Stimulated activated CD8-positive, alpha-beta memory T cell treated with anti-CD3 and anti-CD28 coated beads, Interleukin-15, amount 100 ng/mL, for 48 hours (primary cell): ENCODE data around the gene NEK11.

Experiments
- DNase-seq, 2 donors: peaks; one replicate each; pipeline ENCODE4 v3.0.0-alpha.2; 2020; ENCODE audit warnings: low read depth in 2 of 2

NEK11 gene

DNA sequence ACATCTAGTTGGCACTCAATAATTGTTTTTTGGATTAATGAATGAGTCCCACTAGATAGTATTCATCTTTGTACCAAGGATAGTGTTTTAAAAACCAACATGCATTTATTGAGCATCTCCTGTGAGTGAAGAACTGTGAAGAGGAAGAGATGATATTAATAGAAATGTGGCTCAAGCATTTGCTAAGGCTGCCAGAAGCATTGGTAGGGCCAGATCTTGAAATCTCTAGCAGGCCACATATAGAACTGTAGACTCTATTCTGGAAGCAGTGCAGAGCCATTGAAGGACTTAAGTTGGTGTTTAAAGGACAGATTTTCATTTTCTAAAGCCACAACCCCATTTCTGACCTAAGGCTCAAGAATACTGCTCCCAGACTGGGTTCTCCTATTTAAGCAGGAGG lies 99.0 kb downstream of the NEK11 start:
- DNase-seq: no peak

DNA sequence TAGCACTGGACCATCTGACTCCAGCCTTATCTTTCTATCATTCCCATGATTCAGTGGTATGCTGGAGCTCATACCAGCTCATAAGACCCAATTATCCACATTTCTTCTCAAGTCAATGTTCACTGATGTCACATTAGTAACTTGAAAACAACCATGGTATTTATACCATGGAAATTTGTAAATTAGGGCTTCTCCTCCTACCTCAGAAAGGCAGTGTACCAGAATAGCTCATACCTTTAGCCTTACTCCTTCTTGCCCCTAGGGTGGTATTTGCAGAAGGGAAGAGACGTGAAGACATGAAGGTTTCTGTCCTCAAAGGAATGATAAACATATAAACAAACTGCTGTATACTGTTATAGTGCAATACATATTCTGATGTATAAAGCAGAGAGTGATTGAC lies 114.2 kb downstream of the NEK11 start:
- no peak for DNase-seq

DNA sequence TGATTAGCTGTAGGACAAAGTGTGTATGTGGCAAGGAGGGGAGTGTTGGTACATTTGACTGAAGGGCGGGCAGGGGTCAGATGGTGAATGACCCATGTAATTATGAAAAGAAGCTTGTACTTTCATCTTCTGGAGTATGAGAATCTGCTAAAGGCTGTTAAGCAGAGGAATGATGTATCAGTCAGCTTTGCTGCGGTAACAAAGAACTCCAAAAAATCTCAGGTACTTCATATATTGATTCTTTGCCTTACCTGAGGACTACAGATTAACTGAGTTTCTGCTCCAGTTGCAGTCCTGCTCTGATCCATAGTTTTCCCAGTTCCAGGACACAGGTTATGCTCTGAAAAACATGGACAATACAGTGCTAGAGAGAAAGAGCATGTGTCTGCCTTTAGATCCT lies 115.1 kb downstream of the NEK11 start:
- DNase-seq: no peak

DNA sequence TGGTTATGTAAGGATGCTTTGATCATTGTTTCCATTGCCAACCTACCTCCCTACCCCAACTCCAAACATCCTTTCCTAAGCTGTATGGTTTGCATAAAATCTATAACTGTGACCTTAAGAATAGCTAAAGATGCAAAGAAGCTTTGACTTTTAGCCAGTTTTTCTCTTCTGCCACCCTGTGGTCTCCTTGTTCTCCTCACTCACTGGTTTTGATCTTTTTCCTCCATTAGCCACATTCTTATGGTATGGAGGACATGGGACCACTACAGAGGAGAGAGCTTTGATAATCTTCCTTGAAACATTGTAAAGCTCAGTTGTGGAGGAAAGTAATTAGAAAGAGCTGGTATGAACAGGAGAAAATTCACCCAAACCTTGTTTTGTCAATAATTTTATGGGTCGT lies 115.9 kb downstream of the NEK11 start:
- no peak for DNase-seq

DNA sequence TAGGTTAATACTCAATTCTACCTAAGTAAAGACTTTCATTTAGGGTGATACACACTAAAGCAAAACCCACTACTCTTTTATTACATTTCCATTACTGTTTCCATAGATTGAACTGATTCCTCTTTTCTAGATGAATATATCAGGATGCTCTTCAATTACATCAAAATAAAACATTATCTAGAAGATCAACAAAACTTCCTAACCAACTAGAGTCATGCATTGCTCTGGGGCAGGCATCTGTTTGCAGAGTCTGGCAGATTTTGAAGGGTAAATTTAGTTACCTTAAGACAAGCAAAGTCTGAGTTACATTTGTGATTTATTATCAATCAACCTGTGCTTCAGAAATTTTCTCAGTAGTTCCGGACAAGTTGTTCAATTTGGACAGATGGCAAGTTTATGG lies 117.1 kb downstream of the NEK11 start:
- no peak for DNase-seq

DNA sequence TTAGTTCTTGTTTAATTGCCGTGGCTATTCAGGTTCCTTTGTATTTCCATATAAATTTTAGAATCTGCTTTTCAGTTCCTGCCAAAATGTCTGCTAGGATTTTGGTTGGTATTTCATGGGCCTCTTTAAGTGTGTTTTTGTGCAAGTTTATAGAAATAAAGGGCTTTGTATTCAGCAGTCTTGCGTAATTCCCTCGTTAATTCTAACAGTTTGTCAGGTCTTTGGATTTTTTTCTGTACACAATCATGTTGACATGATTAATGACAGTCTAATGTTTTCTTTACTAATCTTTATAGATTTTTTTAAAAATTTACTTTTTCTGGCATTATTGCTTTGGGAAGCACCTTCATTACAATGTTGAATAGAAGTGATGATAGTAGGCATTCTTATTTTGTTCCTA lies 120.9 kb downstream of the NEK11 start:
- DNase-seq: no peak

DNA sequence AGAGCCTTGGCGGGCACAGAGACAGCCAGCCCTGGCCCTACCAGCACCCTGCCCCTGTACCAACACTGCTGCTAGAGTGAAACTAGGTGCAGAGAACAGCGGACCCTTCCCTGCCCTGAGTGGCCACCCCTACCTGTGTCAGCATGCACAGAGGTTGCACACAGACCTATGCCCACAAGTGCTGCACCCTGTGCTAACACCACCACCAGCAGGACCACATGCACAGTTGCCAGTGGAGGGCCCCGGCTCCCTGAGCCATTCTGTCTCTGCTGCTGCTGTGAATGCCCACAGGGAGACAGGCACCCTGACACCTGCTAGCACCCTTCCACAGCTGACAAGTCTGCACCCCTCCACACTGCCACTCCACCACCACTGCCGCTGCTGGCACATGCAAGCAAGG lies 131.8 kb downstream of the NEK11 start:
- no peak for DNase-seq

DNA sequence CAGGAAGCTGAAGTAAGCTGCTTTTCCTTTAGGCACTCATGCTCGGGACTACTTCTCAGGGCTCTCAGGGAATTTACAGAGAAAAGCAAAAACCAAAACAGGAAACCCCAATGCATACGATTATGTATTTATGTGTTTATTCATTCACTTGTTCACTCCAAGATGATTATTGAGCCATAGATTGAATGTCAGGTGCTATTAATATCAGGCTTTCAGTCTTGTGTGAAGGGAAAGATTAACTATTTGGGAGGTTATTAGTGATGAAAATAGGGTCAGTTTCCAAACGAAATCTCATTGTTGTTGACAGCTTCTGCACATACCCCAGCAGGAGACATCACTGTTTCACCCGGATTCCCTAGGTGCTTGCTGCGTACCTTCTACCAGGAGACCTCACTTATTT lies 135.8 kb downstream of the NEK11 start:
- DNase-seq: no peak

DNA sequence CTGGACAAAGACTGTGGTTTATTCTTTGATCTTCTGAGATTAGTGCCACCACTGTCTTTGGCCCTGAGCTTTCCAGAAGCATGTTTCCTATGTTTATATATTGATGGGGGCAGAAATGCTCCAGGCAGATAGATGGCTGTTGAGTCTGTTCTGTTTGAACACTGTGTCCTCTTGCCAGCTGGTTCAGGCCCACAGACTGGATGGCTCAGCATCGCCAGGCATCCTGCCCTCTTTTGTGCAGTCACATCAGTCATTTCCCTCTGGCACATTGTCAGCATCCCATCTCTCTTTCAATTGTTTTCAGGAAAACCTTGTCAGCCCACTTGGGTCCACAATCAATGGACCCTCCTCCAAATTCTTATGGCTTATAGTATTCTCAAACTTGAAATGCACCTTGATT lies 141.2 kb downstream of the NEK11 start:
- no peak for DNase-seq

DNA sequence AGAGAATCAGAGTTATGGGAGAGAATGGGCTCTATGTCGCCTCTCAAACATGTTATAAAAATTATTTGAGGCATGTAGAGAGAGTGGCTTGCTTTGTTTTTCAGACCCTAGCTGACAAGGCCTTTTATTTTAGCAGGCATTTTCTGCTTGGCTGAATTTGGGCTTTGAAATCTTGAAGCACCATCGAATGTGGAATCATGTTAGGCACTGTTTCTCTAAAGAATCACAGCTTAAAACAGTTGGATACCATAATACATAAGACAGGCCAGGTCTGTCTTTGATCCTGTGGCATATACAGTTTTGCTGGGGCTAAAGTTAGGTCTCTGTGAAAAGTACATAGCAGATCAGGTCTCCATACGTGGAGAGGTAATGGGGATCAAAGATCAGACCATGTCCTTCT lies 142.7 kb downstream of the NEK11 start:
- DNase-seq: no peak

DNA sequence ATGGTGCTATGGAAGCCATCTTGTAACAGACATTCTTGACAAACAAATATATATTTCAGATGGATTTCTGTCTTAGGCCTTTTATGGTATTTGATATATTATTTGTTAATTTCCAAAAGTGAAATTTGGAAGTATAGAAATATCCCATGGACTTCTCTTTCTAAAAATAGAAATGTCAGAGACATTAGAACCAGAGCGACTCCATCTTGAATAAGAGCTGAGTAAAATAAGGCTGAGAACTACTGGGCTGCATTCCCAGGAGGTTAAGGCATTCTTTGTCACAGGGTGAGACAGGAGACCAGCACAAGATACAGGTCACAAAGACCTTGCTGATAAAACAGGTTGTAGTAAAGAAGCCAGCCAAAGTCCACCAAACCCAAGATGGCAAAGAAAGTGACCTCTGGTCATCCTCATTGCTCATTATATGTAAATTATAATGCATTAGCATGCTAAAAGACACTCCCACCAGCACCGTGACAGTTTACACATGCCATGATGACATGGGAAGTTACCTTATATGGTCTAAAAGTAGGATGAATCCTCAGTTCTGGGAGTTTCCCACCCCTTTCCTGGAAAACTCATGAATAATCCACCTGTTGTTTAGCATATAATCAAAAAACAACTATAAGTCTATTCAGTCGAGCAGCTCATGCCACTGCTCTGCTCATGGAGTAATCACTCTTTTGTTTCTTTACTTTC lies 146.0 kb downstream of the NEK11 start:
- no peak for DNase-seq

DNA sequence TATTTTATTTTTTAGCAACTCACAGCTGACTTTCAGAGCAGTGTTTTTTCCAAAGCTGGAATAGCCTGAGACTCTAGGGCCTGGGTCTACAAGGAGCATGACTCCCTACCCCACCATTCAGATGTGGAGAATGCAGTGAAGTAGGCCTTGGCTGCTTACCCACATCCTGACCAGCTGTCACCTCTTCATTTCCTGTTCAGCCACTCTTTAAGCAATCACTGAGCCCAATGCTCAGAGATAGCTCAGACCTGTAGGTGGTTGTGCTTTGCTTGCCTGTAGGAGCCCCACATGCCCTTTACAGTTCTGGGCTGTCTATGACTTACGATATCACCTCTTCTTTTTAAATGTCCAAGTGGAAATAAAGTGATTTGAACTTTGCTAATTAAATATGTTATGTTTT lies 148.1 kb downstream of the NEK11 start:
- DNase-seq: no peak

DNA sequence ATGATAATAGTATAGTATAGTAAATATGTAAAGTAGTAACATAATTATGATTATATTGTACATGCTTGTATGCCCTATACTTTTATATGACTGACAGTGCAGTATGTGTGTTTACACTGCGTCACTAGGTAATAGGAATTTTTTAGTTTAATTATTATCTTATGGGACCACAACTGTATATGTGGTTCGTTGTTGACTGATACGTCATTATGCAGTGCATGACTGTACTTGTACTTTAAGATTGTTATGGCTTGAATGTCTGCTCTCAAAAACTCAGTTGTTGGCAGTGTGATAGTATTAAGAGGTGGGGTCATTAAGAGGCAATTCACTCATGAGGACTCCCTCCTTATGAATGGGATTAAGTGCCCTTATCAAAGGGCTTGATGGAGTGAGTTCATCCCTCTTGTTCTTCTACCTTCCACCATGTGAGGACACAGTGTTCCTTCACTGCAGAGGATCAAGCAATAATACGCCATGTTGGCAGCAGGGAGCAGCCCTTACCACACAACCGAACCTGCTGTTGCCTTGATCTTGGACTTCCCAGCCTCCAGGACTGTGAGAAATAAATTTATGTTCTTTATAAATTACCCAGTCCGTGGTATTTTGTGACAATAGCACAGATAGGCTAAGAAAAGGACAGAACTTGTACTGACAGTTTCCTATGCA lies 152.2 kb downstream of the NEK11 start:
- no peak for DNase-seq

DNA sequence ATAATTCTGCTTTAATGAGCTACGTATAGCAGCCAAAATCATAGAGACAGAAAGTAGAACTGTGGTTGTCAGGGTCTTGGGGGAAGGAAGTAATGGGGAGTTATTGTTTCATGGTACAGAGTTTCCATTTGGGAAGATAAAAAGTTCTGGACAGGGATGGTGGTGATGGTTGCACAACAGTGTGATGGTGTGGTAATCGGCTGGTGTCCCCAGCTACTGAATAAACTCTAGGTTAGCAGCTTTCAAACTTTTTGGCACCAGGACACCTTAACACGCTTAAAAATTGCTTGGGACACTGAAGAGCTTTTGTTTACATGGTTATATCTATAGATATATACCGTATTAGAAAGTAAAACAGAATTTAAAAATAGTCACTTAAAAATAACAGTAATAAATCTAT lies 166.0 kb downstream of the NEK11 start:
- DNase-seq: no peak

DNA sequence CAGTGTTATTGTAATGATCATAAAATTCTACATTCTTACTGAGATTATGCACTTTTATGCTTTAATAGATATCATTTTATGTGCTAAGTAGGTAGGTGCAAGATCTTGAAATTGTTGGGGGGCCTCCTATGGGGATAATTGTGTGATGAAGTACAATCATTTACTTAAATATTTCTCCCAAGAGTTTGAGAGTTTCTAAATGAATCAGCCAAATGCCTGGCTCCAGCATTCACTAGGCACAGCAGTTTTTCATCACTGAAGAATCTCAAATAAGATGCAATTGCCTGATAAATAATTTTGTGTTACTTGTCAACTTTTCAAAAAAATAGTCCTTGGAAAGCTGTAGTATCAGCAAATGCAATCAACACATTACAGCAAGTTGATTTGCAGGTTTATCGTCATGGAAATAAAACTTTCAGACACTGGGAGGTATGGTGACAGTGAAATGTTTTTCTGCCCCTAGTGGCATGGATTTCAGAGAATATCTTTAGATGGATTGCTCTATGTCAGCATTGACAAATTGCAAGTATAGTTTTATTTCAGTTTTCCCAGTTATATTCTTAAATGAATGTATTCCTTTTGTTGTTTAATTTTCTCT lies 167.1 kb downstream of the NEK11 start:
- DNase-seq: no peak

DNA sequence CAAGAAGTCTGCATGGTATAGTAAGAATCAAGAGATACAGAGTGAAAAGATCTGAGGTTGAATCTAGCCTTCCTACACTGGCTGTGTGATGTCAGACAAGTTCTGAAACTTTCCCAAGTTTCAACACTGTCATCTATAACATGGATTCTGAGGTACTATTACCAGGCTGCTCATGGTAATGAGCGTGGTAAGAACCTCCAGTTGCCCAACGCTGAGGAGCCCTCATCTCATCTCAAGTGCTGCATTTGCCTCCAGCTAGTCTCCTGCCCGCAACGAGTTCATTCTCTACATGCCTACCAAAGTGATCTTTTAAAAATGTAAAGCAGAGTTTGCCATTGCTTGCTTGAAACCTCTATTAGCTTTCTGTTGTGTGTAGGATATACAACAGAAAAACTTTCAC lies 168.1 kb downstream of the NEK11 start:
- DNase-seq: no peak

DNA sequence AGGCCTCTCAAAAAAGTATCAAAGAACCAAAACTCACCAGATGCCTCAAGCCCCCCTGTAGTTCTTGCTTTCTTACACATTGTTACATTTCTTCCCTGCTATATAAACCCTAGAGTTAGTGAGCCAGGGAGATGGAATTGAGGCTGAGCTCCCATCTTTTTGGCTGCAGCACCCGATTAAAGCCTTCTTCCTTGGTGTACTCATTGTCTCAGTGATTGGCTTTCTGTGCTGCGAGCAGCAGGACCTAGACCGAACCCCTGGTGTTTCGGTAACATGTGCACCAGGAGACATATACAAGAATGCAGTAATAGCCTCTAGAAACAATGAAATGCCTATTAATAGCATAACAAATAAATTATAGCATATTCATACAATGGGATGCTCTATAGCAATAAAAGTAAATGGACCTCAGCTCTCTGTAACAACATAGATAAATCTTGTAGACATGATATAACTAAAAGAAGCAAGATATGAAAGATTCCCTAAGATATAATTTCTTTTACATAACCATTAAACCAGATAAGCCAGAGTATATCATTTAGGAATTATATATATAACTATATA lies 174.0 kb downstream of the NEK11 start:
- no peak for DNase-seq

DNA sequence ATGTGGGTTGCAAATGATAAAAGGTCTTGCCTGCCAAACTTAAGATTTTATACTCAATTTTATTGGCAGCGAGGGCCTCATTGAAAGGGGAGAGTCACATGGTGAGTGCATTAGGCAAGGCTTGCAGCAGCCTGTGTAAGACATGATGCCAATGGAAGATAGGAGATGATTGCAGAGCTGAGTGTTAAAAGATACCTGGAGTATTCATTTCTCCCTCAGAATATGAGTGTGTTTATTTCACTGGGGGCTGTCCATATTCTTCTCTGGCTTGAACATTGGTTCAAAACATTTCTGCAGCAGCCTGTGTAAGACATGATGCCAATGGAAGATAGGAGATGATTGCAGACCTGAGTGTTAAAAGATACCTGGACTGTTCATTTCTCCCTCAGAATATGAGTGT lies 189.7 kb downstream of the NEK11 start:
- DNase-seq: no peak

DNA sequence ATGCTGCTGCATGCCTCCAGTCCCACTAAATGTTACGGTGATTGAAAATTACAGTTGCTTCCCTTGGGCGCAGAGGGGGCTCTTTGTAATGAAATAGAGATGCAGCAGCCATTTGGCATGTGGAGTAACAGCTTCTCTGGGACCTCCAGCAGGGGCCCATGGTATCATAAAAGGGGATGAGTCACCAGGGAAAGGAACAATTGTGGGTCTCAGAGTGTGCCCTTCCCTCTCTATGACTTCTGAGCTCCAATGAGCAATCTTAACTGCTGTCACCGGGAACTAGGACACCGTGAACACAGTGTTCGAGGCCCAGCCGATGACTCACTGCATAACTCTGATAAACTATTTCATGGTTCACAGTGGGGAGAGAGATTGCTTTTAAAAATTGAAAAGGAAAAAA lies 190.1 kb downstream of the NEK11 start:
- DNase-seq: no peak

DNA sequence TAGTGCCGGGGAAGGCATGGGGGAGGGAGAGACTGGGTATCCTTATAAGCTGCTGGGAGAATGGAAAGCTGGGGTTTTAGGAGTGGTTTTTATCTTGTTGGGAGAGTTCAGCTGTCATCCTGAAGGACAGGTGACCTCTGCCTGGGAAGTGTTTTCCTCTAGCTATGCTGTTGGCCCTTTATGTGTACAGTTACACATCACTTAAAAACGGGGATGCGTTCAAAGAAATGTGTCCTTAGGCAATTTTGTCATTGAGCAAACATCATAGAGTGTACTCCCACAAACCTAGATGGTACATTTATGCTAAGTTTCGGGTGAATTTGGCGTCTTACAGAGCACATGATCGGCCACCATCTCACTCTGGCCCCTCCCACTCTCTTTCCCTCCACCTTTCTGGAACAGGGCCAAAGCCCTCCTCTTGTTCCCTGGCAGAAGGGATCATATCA lies 190.6 kb downstream of the NEK11 start:
- no peak for DNase-seq

DNA sequence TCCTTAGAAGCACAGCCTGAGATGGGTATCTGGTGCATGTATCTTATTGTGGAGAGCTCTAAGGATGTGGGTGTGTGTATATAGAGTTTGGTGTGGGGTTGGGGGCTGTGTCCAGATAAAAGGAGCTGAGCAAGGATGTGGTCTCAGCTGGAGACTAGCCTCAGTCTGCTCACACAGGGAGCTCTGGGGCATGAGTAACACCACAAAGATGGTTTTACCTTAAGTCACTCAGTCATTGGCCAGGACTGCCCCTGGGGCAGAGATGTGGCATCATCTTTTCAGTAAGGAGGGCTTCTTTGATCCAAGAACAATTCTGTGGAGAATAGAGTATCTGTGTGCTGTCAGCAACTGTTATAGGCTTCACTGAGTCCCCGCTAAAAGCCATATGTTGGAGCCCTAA lies 191.5 kb downstream of the NEK11 start:
- DNase-seq: no peak

DNA sequence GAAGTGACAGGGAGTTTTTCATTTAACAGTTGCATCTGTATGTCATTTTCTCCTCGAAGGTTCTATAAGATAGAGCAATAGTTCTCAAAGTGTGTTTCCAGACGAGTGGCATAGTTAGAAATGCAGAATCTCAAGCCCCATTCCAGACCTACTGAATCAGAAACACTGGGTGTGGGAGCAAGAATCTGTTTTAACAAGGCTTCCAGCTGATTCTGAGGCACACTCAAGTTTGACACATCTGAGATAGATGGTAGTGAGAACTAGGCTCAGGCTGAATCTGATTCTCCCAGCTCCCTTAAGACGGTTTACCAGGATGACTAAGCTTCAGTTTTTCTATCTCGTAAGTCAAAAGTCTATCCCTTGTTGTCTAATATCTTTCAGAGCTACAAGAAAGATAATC lies 195.1 kb downstream of the NEK11 start:
- DNase-seq: no peak

DNA sequence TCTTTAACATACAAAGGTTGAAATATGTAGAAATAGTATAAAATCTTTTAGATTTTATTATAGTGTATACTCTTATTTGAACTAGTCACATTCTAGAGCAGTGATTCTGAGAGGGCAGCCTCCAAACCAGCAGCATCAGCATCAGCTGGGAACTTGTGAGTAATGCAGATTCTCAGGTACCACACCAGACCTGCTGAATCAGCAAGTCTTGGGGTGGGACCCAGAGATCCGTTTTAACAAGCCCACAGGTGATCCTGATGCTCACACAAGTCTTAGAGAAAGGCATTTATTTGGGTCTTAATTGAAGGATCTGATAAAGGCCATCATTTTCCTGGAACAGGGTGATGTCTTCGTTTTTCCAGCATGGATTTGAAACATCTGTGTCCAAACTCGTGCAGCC lies 195.9 kb downstream of the NEK11 start:
- DNase-seq: no peak
